GDM1 (cell line): ENCODE results near the gene ARL6IP4.

ENCODE experiments used
- DNase-seq: peaks from one replicate; lab custom pipeline; 2025; lab: John Stamatoyannopoulos, UW

Gene ARL6IP4

GRCh38 chr12:122978507-122978955 is 1.9 kb upstream of the ARL6IP4 start:
- DNase-seq = no peak

- no peak for DNase-seq
Measured at GRCh38 chr12:122979001-122979907, 1.2 kb upstream of the ARL6IP4 start.

GRCh38 chr12:122979908-122980182 is 636 bp upstream of the ARL6IP4 start:
- no peak for DNase-seq

- DNase-seq = no peak
Measured at GRCh38 chr12:122981036-122981471, 573 bp downstream of the ARL6IP4 start.

- no peak for DNase-seq
Measured at GRCh38 chr12:122981587-122982476, 1.4 kb downstream of the ARL6IP4 start.

GRCh38 chr12:122982477-122982815 is 2.0 kb downstream of the ARL6IP4 start:
- no peak for DNase-seq

GRCh38 chr12:122982963-122983788 is 2.7 kb downstream of the ARL6IP4 start:
- DNase-seq = no peak

GRCh38 chr12:122983789-122984515 is 3.5 kb downstream of the ARL6IP4 start:
- no peak for DNase-seq

GRCh38 chr12:122984612-122985337 is 4.3 kb downstream of the ARL6IP4 start:
- DNase-seq = no peak

- DNase-seq = no peak
Measured at GRCh38 chr12:122985338-122986257, 5.1 kb downstream of the ARL6IP4 start.

- DNase-seq = no peak
Measured at GRCh38 chr12:122986258-122986871, 5.9 kb downstream of the ARL6IP4 start.

- no peak for DNase-seq
Measured at GRCh38 chr12:122987086-122987951, 6.8 kb downstream of the ARL6IP4 start.

- DNase-seq = no peak
Measured at GRCh38 chr12:122988036-122988435, 7.6 kb downstream of the ARL6IP4 start.

- no peak for DNase-seq
Measured at GRCh38 chr12:122988612-122989212, 8.2 kb downstream of the ARL6IP4 start.

GRCh38 chr12:122989225-122989839 is 8.9 kb downstream of the ARL6IP4 start:
- no peak for DNase-seq

GRCh38 chr12:122989874-122990419 is 9.5 kb downstream of the ARL6IP4 start:
- DNase-seq = no peak

- no peak for DNase-seq
Measured at GRCh38 chr12:122990561-122990960, 10.1 kb downstream of the ARL6IP4 start.
